Measurements from ENCODE around the gene FCHO2.

FCHO2 gene

DNA sequence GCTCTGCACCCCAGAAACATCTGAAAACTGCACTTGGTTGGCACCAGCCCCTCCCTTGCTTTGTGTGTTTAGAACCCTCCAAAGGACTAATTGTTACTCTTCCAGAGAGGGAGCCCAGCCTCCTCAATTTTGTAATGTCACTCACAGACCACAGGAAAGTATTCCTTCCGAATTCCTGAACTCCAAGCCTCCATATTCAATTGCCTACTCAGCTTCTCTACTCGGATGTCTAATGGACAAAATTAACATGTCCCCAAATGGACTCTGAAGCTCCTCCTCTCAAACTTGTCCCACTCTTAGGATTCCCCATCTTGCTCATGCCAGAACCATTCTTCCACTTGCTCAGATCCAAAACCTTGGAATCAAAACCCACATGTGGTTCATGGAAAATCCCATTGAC is 160.7 kb downstream of the FCHO2 start:
- peaks cover 2% of the 10 kb centered on the region for H3K27me3 ChIP-seq (ENCODE audit: insufficient read depth, low read length)
- WGBS (ENCODE audit: extremely low coverage, insufficient coverage, insufficient read length), result no CpG with 5 or more reads among the region's 2 CpGs
- no peak overlapping the region for H3K9ac ChIP-seq (ENCODE audit: low read length)
- no peak overlapping the region for H3K27ac ChIP-seq (ENCODE audit: low read depth, low read length)
- no peak overlapping the region for H2BK5ac ChIP-seq (ENCODE audit: low read depth, low read length, poor library complexity)
- H2AFZ ChIP-seq (ENCODE audit: insufficient read depth, low read length, poor library complexity), result no peak overlapping the region
- no peaks in the 10 kb centered on the region for H3K9me3 ChIP-seq (ENCODE audit: insufficient read depth, low read depth, low read length)
- H3K79me1 ChIP-seq (ENCODE audit: low read length), result peaks cover 6% of the 10 kb centered on the region
- H2AK5ac ChIP-seq (ENCODE audit: low read length), result no peak overlapping the region
- H3K4me2 ChIP-seq (ENCODE audit: low read length), result no peak overlapping the region
- DNase-seq, result no peak
- H4K12ac ChIP-seq (ENCODE audit: low read depth, low read length), result no peak overlapping the region
- no peak overlapping the region for H3K4ac ChIP-seq (ENCODE audit: low read depth, low read length)
- no peak overlapping the region for H3K14ac ChIP-seq (ENCODE audit: low read length)
- no peak overlapping the region for H3K4me3 ChIP-seq (ENCODE audit: low read depth, low read length)
- H3K36me3 ChIP-seq (ENCODE audit: control insufficient read depth in 1 of 2, insufficient read depth in 2 of 2, low read length in 2 of 2), result no peaks in the 10 kb centered on the region
- H3K4me1 ChIP-seq (ENCODE audit: control insufficient read depth in 1 of 2, insufficient read depth in 2 of 2, low read length in 2 of 2), result peaks cover 12 to 16% of the 10 kb centered on the region in 2 experiments
- H3K23ac ChIP-seq (ENCODE audit: low read length), result no peak overlapping the region
- no peak overlapping the region for H2BK120ac ChIP-seq (ENCODE audit: insufficient read depth, low read length, poor library complexity)
- H3K79me2 ChIP-seq (ENCODE audit: control insufficient read depth, insufficient read depth, low read length, poor library complexity), result no peaks in the 10 kb centered on the region
- H4K8ac ChIP-seq (ENCODE audit: low read depth, low read length), result no peak overlapping the region
- no peak overlapping the region for H3K18ac ChIP-seq (ENCODE audit: low read length)
- no peak overlapping the region for H4K91ac ChIP-seq (ENCODE audit: low read depth, low read length)
- H2BK12ac ChIP-seq (ENCODE audit: low read length), result no peak overlapping the region

DNA sequence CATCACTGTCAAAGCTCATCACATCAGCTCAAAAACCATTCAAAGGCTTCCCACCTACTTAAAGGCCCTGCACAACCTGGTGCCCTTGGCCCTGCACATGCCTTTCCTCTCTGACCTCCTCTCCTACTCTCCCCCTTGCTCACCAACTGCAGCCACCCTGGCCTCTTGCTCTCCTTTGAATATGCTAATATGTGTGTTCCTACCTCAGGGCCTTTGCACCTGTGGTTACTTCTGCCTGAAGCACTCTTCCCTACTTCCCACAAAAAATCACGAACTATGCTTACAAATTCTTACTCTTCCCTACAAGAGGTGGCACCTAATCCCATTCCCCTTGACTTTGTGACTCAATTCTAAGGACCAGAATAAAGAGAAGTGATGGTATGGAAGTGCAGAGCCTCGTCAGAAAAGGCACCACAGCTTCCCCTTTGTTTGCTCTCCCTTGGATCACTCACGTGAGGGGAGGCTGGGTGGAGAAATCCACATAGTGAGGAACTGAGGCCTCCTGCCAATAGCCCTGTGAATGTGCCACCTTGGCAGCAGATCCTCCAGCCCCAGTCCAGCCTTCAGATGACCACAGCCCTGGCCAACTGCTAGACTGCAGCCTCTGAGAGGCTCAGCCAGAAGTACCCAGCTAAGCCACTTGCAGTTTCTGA is 161.4 kb downstream of the FCHO2 start:
- Histone ChIP-seq H3K4me2 (ENCODE audit: low read length) (no peak overlapping the region), H4K8ac (ENCODE audit: low read depth, low read length) (no peak overlapping the region), H3K4me1 (ENCODE audit: control insufficient read depth in 1 of 2, insufficient read depth in 2 of 2, low read length in 2 of 2) (peaks cover 12 to 16% of the 10 kb centered on the region in 2 experiments), H2BK5ac (ENCODE audit: low read depth, low read length, poor library complexity) (no peak overlapping the region), H2AK5ac (ENCODE audit: low read length) (no peak overlapping the region), H3K4me3 (ENCODE audit: low read depth, low read length) (no peak overlapping the region), H2AFZ (ENCODE audit: insufficient read depth, low read length, poor library complexity) (no peak overlapping the region), H4K91ac (ENCODE audit: low read depth, low read length) (no peak overlapping the region), H3K4ac (ENCODE audit: low read depth, low read length) (no peak overlapping the region), H3K14ac (ENCODE audit: low read length) (no peak overlapping the region), H3K79me2 (ENCODE audit: control insufficient read depth, insufficient read depth, low read length, poor library complexity) (no peaks in the 10 kb centered on the region), H3K36me3 (ENCODE audit: control insufficient read depth in 1 of 2, insufficient read depth in 2 of 2, low read length in 2 of 2) (no peaks in the 10 kb centered on the region), H3K18ac (ENCODE audit: low read length) (no peak overlapping the region), H2BK12ac (ENCODE audit: low read length) (no peak overlapping the region), H3K79me1 (ENCODE audit: low read length) (peaks cover 6% of the 10 kb centered on the region), H2BK120ac (ENCODE audit: insufficient read depth, low read length, poor library complexity) (no peak overlapping the region), H3K27me3 (ENCODE audit: insufficient read depth, low read length) (peaks cover 2% of the 10 kb centered on the region), H4K12ac (ENCODE audit: low read depth, low read length) (no peak overlapping the region), H3K9ac (ENCODE audit: low read length) (no peak overlapping the region), H3K27ac (ENCODE audit: low read depth, low read length) (no peak overlapping the region), H3K23ac (ENCODE audit: low read length) (no peak overlapping the region), H3K9me3 (ENCODE audit: insufficient read depth, low read depth, low read length) (no peaks in the 10 kb centered on the region)
- no CpG with 5 or more reads among the region's 3 CpGs for WGBS (ENCODE audit: extremely low coverage, insufficient coverage, insufficient read length)
- no peak for DNase-seq

DNA sequence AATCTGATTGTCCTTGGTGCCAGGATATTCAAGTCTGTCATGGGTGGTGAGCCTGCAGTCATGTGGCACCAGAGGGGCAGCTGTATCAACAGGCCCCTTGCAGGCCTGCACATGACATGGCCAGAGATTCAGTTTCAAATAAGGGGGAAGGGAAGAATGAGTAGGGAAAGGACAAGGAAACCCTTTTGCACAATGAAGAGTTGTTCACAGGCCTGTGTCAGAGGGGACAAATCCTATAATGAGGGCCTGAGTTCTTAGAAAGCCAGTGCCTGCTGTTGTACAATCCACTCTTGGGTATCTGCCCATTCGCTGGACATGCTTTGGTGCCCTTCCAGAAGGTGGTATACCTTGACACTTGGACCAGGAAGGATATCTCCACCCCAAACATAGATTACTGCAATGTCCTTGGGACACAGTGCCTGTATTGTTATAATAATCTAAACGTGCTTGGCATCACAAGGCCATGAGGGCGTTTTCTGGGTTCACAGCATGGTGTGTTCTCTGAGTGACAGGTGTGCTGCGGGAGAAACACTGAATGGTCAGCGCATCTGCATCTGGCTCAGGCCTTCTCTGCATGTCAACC is 162.6 kb downstream of the FCHO2 start:
- H3K27ac ChIP-seq (ENCODE audit: low read depth, low read length), result no peak overlapping the region
- no peaks in the 10 kb centered on the region for H3K9me3 ChIP-seq (ENCODE audit: insufficient read depth, low read depth, low read length)
- no peak overlapping the region for H2BK120ac ChIP-seq (ENCODE audit: insufficient read depth, low read length, poor library complexity)
- H3K23ac ChIP-seq (ENCODE audit: low read length), result no peak overlapping the region
- no peak overlapping the region for H4K12ac ChIP-seq (ENCODE audit: low read depth, low read length)
- no peak overlapping the region for H3K4me2 ChIP-seq (ENCODE audit: low read length)
- no peak overlapping the region for H4K91ac ChIP-seq (ENCODE audit: low read depth, low read length)
- no peak for DNase-seq
- H2AFZ ChIP-seq (ENCODE audit: insufficient read depth, low read length, poor library complexity), result no peak overlapping the region
- H3K4me3 ChIP-seq (ENCODE audit: low read depth, low read length), result no peak overlapping the region
- WGBS (ENCODE audit: extremely low coverage, insufficient coverage, insufficient read length), result no CpG with 5 or more reads among the region's 5 CpGs
- H3K36me3 ChIP-seq (ENCODE audit: control insufficient read depth in 1 of 2, insufficient read depth in 2 of 2, low read length in 2 of 2), result no peaks in the 10 kb centered on the region
- no peak overlapping the region for H2BK12ac ChIP-seq (ENCODE audit: low read length)
- H3K14ac ChIP-seq (ENCODE audit: low read length), result no peak overlapping the region
- H3K9ac ChIP-seq (ENCODE audit: low read length), result no peak overlapping the region
- no peak overlapping the region for H2BK5ac ChIP-seq (ENCODE audit: low read depth, low read length, poor library complexity)
- H3K4ac ChIP-seq (ENCODE audit: low read depth, low read length), result no peak overlapping the region
- no peak overlapping the region for H2AK5ac ChIP-seq (ENCODE audit: low read length)
- no peak overlapping the region for H4K8ac ChIP-seq (ENCODE audit: low read depth, low read length)
- no peaks in the 10 kb centered on the region for H3K79me2 ChIP-seq (ENCODE audit: control insufficient read depth, insufficient read depth, low read length, poor library complexity)
- H3K18ac ChIP-seq (ENCODE audit: low read length), result no peak overlapping the region
- H3K4me1 ChIP-seq (ENCODE audit: control insufficient read depth in 1 of 2, insufficient read depth in 2 of 2, low read length in 2 of 2), result peaks cover 12 to 16% of the 10 kb centered on the region in 2 experiments
- peaks cover 6% of the 10 kb centered on the region for H3K79me1 ChIP-seq (ENCODE audit: low read length)
- H3K27me3 ChIP-seq (ENCODE audit: insufficient read depth, low read length), result peaks cover 2% of the 10 kb centered on the region

DNA sequence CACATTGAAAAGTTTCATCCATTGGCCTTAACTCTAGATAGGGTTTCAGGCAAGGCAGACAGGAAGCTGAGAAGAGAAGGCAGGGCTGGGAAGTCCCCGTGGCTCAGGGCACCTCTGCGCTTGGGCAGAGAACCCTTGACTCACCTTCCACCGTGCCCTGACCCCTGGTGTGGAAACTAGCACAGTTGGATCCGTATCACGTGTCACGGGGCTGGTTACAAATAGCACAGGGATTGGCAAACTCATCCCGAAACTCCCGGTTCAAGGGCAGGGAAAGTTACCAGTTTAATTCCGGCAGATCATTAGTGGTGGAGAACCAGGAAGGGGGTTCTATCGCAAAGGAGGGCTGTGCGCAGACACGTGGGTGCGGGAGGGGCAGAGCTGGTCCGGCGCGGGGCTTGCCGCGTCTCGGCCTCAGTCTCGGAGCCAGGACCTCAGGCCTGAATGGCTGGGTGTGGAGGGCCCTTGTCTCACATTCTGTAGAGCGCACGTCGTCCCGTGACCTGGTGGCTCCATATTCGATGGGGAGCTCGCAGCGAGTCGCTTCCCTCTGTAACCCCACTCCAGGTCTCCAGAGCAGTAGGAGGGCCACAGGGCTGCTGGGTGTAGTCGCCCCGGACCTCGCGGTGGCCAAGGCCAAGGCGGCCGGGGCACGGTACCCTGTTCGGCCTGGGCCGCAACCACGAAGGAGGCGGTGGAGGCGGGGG is 163.8 kb downstream of the FCHO2 start:
- Histone ChIP-seq H3K4me1 (ENCODE audit: control insufficient read depth in 1 of 2, insufficient read depth in 2 of 2, low read length in 2 of 2) (peaks cover 12 to 16% of the 10 kb centered on the region in 2 experiments), H2BK12ac (ENCODE audit: low read length) (no peak overlapping the region), H3K36me3 (ENCODE audit: control insufficient read depth in 1 of 2, insufficient read depth in 2 of 2, low read length in 2 of 2) (no peaks in the 10 kb centered on the region), H2AK5ac (ENCODE audit: low read length) (no peak overlapping the region), H4K91ac (ENCODE audit: low read depth, low read length) (no peak overlapping the region), H3K9me3 (ENCODE audit: insufficient read depth, low read depth, low read length) (no peaks in the 10 kb centered on the region), H3K23ac (ENCODE audit: low read length) (no peak overlapping the region), H3K9ac (ENCODE audit: low read length) (no peak overlapping the region), H3K79me1 (ENCODE audit: low read length) (peaks cover 6% of the 10 kb centered on the region), H3K14ac (ENCODE audit: low read length) (no peak overlapping the region), H3K79me2 (ENCODE audit: control insufficient read depth, insufficient read depth, low read length, poor library complexity) (no peaks in the 10 kb centered on the region), H3K18ac (ENCODE audit: low read length) (no peak overlapping the region), H3K27ac (ENCODE audit: low read depth, low read length) (no peak overlapping the region), H2BK5ac (ENCODE audit: low read depth, low read length, poor library complexity) (no peak overlapping the region), H3K4me3 (ENCODE audit: low read depth, low read length) (peak overlapping the region; percentile 70), H2AFZ (ENCODE audit: insufficient read depth, low read length, poor library complexity) (peak overlapping the region; percentile 67), H2BK120ac (ENCODE audit: insufficient read depth, low read length, poor library complexity) (no peak overlapping the region), H4K8ac (ENCODE audit: low read depth, low read length) (peak overlapping the region; percentile 64), H3K27me3 (ENCODE audit: insufficient read depth, low read length) (peaks cover 2% of the 10 kb centered on the region), H4K12ac (ENCODE audit: low read depth, low read length) (peak overlapping the region; percentile 6), H3K4me2 (ENCODE audit: low read length) (peak overlapping the region; percentile 89), H3K4ac (ENCODE audit: low read depth, low read length) (no peak overlapping the region)
- WGBS (ENCODE audit: extremely low coverage, insufficient coverage, insufficient read length), result no CpG with 5 or more reads among the region's 40 CpGs
- DNase-seq, result no peak

Data from trophoblast cell (in vitro differentiated cells and primary cell).